WERI-Rb-1 (cell line): ENCODE measurements around the gene KRT77.

Source experiments
- DNase-seq: peaks from one replicate; pipeline ENCODE4 v3.0.0-alpha.2; 2020
- H3K27ac ChIP-seq: fragments of 250-450 bp; sonication (Bioruptor Pico); 2 replicates; pipeline ENCODE4 v1.5.1; 2020; ENCODE audit warnings: mild to moderate bottlenecking, moderate library complexity
- H3K27me3 ChIP-seq: fragments of 250-450 bp; sonication (Bioruptor Pico); 2 replicates; pipeline ENCODE4 v1.5.1; 2021; ENCODE audit warnings: mild to moderate bottlenecking, low read depth, moderate library complexity; ENCODE audit not compliant: insufficient read depth, severe bottlenecking
- H3K36me3 ChIP-seq: fragments of 250-450 bp; sonication (Bioruptor Pico); 2 replicates; pipeline ENCODE4 v1.5.1; 2020; ENCODE audit warnings: mild to moderate bottlenecking, moderate library complexity
- H3K4me3 ChIP-seq: 2 replicates; pipeline ENCODE4 v1.5.1; 2011; ENCODE audit warnings: low read depth, mild to moderate bottlenecking, control low read depth, low read length
- H3K9me3 ChIP-seq: fragments of 250-450 bp; sonication (Bioruptor Pico); 2 replicates; pipeline ENCODE4 v1.5.1; 2021; ENCODE audit warnings: mild to moderate bottlenecking, moderate library complexity; ENCODE audit not compliant: severe bottlenecking
- TF ChIP-seq, protein P1 (sequence below): IDR thresholded peaks from 2 replicates; pipeline ENCODE4 v1.5.1; 2011; ENCODE audit warnings: low read depth, mild to moderate bottlenecking, control low read depth, inconsistent platforms, low read length

Gene KRT77

DNA sequence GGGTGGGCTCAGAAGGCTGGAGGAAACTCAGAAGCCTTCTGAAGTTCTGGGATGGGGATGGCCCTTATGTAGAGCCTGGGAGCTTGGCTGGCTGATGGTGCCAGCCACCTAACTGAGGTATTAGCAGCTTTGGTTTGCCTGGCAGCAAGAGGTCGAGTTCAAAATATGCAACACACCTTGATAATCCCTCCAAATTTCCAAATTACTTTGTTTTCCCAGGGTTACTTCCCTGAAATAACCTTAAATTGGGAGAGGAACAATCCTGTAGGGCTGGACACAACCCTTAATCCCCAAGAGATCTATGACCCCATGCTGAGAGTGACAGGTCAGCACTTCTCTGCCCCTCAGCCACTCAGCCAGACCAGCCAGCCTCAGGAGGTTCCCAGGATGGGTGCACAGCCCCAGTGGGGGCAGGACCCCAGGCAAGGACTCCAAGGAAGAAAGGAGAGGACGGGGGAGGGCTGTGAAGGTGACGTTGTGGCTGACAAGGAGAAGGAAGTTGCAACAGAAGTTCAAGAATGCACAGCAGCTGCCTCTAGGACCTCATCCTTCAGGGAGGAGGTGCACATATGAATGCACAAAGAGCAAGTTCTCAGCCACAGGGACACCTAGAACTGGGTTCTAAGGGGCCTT is 18.6 kb upstream of the KRT77 start:
- H3K36me3 ChIP-seq = no peaks in the 10 kb centered on the region
- H3K9me3 ChIP-seq = no peaks in the 10 kb centered on the region
- H3K4me3 ChIP-seq = no peak overlapping the region
- H3K27ac ChIP-seq = no peak overlapping the region
- no peak for DNase-seq
- TF ChIP-seq, protein P1, sequence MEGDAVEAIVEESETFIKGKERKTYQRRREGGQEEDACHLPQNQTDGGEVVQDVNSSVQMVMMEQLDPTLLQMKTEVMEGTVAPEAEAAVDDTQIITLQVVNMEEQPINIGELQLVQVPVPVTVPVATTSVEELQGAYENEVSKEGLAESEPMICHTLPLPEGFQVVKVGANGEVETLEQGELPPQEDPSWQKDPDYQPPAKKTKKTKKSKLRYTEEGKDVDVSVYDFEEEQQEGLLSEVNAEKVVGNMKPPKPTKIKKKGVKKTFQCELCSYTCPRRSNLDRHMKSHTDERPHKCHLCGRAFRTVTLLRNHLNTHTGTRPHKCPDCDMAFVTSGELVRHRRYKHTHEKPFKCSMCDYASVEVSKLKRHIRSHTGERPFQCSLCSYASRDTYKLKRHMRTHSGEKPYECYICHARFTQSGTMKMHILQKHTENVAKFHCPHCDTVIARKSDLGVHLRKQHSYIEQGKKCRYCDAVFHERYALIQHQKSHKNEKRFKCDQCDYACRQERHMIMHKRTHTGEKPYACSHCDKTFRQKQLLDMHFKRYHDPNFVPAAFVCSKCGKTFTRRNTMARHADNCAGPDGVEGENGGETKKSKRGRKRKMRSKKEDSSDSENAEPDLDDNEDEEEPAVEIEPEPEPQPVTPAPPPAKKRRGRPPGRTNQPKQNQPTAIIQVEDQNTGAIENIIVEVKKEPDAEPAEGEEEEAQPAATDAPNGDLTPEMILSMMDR = no peak
- H3K27me3 ChIP-seq = peaks cover 85% of the 10 kb centered on the region

DNA sequence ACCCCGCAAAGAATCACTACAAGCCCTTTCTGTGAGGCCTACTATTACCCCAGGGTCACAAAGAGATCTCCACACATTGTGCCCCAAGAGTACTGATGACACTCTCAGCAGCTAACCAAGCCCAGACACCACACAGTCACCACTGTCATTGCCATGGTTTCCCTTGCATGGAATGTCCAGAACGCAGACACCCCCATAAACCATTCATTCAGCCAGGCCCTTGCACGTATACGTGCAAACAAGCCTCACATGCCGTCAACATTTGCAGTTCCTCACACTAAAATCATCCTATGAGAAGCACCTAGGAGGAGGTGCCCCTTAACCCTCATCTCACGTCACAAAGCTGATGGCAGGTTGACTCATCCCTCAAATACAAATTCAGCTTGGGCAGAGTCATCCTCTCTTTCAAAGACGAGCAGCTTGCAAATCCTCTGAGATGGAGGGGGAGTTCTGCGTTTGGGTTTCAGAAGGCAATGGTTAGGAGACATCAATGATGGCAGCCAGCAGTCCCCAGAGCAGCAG is 17.1 kb upstream of the KRT77 start:
- no peak overlapping the region for H3K4me3 ChIP-seq
- H3K9me3 ChIP-seq = no peaks in the 10 kb centered on the region
- TF ChIP-seq, protein P1 = no peak

DNA sequence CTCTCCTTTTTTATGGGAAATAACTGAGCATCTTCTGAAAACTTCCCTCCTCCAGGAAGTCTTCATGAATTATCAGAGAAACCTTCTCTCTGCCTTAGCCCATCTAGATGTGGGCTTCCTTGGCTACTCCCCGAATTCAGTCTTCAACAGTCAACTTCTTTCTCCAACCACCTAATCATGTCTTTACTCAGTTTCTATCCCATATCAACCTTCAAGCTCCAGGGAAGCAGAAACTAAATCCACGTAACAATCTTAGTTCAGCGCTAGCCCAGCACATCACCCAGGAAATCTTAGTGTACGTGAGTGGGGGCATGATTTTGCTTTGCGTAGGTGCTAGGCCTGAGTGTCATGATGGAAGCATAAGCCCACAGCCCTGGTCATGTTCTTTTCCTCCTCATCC is 12.7 kb upstream of the KRT77 start:
- Histone ChIP-seq H3K27ac (no peak overlapping the region), H3K36me3 (no peaks in the 10 kb centered on the region), H3K27me3 (peaks cover 85% of the 10 kb centered on the region), H3K9me3 (peaks cover 5% of the 10 kb centered on the region), H3K4me3 (no peak overlapping the region)
- no peak for DNase-seq
- TF ChIP-seq, protein P1 = no peak

More for the DNA sequence above, 17.1 kb upstream of the KRT77 start:
- no peak for DNase-seq
- Histone ChIP-seq H3K36me3 (no peaks in the 10 kb centered on the region), H3K27me3 (peaks cover 85% of the 10 kb centered on the region), H3K27ac (no peak overlapping the region)

DNA sequence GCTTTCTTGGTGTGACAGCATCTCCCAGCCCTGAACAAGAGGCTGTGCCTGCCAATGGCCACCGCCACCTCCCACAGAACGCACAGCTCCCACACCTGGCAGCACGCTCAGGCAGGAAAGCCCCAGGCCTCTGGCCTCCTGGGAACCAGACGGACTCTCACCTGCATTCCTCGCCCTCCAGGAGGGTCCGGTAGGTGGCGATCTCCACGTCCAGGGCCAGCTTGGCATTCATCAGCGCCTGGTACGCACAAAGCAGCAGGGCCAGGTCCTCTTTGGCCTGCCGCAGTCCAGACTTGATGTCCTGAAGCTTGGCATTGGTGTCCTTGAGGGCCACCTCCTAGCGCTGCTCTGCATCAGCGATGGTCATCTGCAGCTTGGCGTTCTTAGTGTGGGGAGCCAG is 12.1 kb upstream of the KRT77 start:
- Histone ChIP-seq H3K36me3 (no peaks in the 10 kb centered on the region), H3K27me3 (peaks cover 84% of the 10 kb centered on the region), H3K27ac (no peak overlapping the region), H3K9me3 (peaks cover 5% of the 10 kb centered on the region), H3K4me3 (no peak overlapping the region)
- TF ChIP-seq, protein P1 = peak; percentile 66
- DNase-seq = peak; percentile 17

DNA sequence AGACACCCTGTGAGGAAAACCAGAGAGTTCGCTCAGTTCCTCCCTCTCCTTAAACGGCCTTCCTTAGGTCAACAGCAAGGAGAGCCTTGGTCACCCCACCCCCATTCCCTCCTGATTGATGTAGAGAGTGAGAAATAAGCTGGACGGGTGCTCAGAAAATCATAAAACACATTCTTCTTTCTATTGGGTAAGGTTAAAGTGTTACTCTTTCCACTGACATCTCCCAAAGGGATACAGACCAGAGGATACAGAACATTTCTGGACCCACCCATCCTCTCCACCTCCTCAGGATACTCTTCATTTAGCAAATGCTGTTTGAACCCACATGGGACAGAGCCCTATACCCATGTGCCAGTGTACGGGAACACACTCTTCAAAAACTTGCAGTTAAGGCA is 11.6 kb upstream of the KRT77 start:
- no peak overlapping the region for H3K4me3 ChIP-seq
- TF ChIP-seq, protein P1 = no peak
- no peaks in the 10 kb centered on the region for H3K36me3 ChIP-seq
- peaks cover 5% of the 10 kb centered on the region for H3K9me3 ChIP-seq
- H3K27me3 ChIP-seq = peaks cover 87% of the 10 kb centered on the region
- no peak for DNase-seq
- no peak overlapping the region for H3K27ac ChIP-seq
